Stimulated activated CD4-positive, alpha-beta T cell treated with anti-CD3 and anti-CD28 coated beads, Interleukin-15, amount 100 ng/mL, for 24 hours (primary cell): ENCODE results near the gene SCAMP4.

Experiments used
- DNase-seq: peaks from one replicate; pipeline ENCODE4 v3.0.0-alpha.2; 2020

The SCAMP4 gene

GRCh38 chr19:1961000-1961883 is 56.0 kb downstream of the SCAMP4 start:
- DNase-seq: no peak

GRCh38 chr19:1962674-1963073 is 57.5 kb downstream of the SCAMP4 start:
- DNase-seq: no peak

- peak; percentile 27 for DNase-seq
Measured at GRCh38 chr19:1967087-1967608, 61.9 kb downstream of the SCAMP4 start.

- DNase-seq: no peak
Measured at GRCh38 chr19:1968279-1969175, 63.3 kb downstream of the SCAMP4 start.

GRCh38 chr19:1969176-1970002 is 64.2 kb downstream of the SCAMP4 start:
- no peak for DNase-seq

- no peak for DNase-seq
Measured at GRCh38 chr19:1970003-1970805, 65.0 kb downstream of the SCAMP4 start.

GRCh38 chr19:1970806-1971502 is 65.8 kb downstream of the SCAMP4 start:
- no peak for DNase-seq

GRCh38 chr19:1974381-1975161 is 69.4 kb downstream of the SCAMP4 start:
- DNase-seq: no peak

- DNase-seq: no peak
Measured at GRCh38 chr19:1975162-1975480, 69.9 kb downstream of the SCAMP4 start.
